Suppressor macrophage treated with lipopolysaccharide for 4 hours (primary cell): ENCODE measurements around the gene NPC1.
"Not testable (repeated sequence)": the region's sequence is repeated elsewhere in the genome, so short reads cannot be mapped to it uniquely, and the experiment has no call there.

Experiments
- DNase-seq: peaks from one replicate; pipeline ENCODE4 v3.0.0-alpha.2; 2020

The NPC1 gene

DNA sequence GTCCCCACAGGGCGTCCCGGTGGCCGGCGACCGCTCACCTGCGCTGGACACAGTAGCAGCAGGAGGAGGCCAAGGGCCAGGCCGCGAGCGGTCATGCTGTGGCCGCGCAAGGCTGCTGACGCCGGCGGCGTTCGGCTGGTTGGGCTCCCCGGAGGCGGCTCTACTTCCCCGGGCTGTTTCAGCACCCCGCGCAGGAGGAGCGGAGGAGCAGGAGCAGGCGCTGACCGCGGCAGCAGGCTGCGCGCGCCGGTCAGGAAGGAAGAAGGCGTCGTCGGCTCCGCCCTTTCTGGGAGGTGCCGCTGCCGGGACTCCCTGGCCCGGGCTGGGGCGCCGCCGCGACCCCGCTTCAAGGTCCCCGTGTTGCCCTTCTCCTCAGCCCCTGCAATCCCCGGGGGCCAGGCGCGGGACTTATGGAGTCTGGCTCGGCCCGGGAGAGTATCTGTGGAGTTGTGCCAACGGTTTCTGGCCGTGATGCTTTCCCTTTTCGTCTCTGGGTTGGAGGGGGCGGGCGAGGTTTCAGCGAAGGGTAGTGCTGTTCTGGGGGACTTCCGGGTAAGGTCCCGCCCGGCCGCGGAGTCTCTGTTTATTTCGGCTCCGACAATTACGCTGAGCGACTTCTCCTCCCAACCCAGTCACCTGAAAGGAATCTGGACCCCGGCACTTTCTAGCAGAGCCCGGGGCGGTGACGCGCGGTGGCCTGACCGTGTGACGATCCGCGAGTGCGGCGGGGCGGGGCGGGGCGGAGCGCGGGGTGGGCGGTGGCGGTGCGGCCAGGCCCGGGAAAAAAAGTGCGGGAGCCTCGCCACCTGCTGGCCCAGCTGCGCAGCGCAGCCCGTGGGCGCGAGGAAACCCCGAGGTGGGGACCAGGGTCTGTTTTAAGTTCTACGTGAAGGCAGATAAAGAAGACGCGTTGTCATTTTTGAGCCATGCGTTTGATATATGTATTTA is at the start of gene NPC1:
Gene NPC1, minus strand, starts transcription at position 258 of the 948 bp plus-strand sequence. Its CDS starts 163 bp downstream, at position 95.
- DNase-seq: peak; percentile 97

DNA sequence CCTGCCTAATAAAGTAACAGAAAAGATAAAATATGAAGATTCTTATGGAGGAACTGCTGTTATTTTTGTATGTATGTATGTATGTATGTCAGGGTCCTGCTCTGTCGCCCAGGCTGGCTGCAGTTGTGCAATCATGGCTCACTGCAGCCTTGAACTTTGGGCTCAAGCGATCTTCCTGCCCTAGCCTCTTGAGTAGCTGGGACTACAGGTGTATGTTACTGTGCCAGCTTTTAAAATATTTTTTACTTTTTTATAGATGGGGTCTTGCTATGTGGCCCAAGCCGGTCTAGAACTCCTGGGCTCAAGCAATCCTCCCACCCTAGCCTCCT is 49.7 kb upstream of the NPC1 start:
- DNase-seq: no peak

DNA sequence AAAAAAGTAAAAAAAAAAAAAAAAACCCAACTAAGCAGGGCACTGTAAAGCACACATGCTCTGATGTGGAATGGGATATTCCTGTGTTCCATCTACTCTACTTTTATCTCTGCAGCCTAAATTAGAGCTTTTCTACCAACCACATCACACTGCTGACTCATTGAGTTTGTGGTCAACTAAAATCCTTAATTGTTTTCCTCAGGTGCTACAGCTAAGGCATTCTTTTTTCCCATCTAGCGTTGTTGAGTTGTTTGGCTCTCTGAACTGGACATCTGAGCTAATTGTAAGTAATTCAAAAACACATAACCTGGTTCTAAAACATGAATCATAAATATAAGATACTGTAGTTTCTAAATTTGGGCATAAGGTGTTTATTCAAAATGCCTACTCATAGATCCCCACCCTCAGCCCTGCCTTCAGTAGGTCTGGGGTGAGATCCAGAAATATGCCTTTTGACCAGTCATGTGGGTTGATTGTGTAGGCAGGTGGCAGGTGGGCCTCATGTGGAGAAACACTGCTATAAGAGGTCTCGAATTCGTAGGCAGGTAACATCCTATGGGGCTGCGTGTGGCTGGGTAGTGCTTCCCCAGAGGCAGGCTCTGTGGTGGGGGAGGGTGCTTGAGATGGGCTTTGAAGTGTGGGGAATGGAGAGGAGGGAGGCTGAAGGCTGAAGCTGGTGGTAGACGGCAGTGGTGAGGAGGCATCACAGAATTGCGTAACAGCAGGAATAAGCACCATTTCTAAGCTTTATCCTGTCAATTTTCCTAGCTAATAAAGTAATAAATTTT is 49.2 kb upstream of the NPC1 start:
- no peak for DNase-seq

DNA sequence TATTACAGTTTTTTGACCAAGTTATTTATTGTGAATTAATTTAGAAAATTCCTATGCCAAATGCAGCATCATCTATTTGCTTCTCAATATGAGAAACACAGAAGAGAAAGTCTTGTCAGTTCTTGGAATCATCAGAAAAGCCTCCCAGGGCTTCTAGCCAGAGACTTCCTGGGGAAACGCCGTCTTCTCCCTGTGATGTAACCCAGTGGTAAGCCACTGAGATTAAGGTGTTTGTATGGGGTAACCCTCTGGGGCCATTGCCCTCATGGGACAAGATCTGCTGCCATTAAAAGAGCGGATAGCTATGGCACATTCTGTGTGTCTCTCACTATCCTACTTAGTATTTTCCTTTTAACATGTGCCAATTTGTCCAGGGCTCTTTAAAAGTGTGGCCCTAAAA is 48.4 kb upstream of the NPC1 start:
- DNase-seq: no peak

DNA sequence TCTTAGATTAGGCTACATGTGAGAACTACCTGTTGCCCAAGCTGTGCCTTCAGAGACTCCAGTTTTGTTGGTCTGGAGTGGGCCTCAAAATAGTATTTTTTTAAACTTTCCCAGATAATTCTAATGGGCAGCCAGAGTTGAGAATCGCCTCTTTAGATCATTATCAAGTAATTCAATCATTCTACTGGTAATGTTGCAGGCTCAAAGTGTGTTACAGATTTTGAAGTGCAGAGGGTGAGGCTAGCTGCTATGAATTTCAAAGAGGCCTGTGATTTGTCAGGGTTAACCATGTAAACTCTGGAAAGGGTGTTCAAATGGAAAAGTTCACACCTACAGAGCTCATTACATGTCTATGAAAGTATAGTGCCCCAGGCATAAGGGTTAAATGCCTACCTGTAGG is 46.3 kb upstream of the NPC1 start:
- DNase-seq: no peak

DNA sequence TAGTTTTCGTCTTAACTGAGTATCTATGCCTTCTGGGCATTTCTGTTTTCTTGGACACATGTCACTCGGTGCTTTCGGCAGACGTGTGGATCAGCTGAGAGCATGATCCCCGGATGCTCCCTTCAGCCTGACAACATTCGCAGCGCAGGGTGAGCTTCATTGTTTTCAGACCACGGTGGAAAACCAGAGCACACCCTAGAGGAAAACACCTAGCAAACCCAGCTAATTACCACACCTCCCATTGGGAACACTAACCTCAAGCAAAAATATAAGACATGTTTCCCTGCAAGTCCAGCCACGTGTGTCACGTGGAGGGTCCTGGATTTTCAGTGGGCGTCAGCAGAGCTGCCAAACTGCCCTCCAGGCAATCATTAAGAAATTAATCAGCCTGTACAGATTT is 45.4 kb upstream of the NPC1 start:
- DNase-seq: no peak

DNA sequence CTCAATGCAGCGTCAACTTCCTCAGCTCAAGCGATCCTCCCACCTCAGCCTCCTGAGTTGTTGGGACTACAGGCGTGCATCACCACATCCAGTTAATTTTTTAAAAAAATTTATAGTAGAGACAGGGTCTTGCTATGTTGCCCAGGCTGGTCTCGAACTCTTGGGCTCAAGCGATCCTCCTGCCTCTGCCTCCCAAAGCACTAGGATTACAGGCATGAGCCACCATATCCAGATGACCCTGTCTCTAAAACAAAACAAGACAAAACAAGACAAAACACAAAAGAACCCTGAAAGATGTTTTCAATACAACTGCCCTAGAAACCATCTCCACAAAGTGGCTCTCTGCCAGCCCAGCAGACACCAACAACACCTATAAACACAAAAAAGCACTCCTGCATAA is 45.0 kb upstream of the NPC1 start:
- DNase-seq: no peak

DNA sequence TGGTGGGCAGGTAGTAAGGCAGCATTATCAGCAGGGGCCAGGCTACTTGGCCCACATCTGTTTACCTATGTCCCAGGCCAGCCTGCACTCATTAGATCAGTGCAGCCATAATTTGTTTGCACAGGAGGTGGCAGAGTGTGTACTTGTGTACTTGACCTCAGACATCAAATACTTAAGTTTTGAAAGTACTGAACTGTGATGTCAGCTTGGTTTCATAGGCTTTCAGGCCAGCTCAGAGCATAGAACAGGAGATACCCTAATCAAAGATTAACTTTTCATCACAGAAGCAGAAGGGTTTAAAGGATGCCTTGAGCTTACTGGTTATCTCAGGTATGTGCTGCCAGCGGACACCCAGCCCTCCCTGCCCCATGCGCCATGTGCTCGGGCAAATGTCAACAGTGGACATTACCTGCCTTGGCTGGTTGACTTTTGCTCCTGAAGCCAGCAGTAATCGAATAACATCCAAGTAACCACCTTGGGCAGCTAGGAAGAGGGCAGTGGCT is 43.2 kb upstream of the NPC1 start:
- no peak for DNase-seq

DNA sequence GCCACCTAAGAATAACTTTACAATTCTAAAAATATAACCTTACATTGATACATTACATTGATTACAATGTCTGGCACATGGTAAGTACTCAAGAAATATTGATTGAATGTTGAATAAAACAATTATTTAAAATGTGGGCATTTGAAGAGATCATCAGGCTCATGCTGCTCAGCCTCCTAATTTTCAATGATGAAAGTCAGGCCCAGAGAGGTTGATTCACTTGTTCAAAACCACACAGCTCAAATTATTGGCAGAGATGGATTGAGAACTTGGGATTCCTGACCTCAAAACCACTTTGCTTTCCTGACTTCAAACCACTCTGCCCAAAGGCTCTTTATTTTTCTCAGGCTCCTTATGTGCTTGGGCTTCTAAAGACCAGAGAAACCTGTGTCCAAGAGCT is 41.7 kb upstream of the NPC1 start:
- no peak for DNase-seq

DNA sequence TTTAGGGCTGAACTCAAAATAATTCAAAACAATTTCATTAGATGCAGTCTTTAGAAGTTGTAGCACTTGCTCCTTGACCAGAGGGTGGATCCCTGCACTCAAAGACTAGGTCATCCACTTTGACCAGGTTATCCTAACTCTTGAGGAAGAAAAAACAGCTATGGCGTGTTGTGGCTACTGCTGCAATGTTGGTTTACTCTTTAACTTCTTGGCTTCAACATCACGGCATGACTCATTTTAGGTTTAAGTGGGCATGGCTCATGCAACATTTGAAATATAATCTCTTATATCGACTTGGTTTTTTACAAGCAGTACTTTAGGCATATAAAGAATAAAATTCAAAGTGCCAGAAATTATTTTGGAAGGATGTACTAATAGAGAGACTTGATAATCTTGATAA is 41.0 kb upstream of the NPC1 start:
- DNase-seq: no peak

DNA sequence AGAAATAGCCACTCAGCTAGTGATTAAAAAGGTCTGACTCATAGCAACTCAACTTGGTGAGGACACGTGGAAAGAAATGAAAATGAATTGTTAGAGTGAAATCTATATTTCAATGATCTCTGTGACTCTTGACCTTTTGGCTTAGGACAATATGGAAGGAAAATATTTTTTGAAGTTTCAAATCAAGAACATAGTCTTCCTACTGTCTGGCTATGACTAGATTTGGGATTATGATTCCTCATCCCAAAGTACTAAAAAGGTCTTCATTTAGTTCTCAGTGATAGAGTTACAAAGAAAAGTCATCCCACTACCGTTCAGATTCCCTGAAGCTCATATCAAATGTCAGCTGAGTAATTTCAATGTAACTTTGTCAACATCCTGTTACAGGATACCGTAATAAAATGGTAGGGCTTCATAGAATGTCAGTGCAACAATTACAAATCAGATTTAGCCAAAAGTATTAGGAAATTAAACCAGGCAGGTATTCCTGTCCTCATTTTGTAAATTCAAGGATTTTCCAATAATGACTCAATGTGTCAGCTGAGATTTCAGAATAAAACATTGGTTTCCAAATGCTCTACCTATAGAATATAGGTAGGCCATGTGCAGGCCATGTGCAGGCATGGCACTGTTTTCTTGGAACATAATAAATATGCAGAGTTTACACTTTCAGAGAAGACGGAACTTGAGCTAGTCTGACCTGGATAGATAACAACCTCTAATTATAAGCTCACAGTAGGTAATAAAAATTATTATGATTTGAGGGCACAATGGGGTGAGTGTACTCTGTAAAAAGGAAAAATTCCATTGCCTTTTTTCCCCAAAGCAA is 40.4 kb upstream of the NPC1 start:
- no peak for DNase-seq

DNA sequence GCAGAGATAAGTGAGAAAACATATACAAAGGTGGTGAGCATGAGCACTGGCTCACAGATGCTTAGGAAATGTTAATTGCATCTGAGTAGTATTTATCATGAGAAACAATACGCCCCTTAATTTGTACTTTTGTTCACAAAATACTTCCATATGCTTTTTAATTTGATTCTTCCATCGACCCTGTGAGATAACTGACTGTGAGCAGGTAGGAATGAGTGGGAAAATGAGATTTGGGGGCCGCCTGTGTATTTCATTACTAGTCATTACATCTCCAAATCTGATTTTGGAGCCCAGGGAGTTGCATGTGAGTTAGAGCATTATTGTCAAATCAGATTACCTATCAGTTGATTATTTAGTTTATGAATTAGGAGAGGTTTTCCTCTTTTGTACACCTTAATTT is 36.7 kb upstream of the NPC1 start:
- DNase-seq: no peak

DNA sequence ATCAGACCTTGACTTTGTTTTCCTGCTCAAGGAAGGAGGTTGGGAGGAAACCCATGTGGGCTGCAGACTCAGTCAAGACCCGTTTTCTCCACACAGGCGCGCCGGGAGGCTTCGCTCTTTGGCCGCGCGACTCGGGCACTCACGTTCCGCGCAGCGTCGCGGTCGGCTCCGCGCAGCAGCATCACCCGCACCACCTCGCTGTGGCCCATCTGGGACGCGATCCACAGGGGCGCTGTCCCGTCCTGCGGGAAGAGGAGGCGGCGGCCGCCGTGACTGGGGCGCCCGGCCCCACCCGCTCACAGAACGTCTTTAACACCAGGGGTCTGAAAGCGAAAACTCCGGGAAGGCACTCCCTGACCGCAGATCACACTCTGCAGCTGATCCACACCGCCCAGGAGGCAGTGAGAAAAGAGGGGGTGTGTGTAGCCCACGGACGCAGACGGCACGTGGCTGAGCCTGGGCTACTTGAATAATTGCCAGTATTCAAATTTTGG is 33.1 kb upstream of the NPC1 start:
- DNase-seq: peak; percentile 73

DNA sequence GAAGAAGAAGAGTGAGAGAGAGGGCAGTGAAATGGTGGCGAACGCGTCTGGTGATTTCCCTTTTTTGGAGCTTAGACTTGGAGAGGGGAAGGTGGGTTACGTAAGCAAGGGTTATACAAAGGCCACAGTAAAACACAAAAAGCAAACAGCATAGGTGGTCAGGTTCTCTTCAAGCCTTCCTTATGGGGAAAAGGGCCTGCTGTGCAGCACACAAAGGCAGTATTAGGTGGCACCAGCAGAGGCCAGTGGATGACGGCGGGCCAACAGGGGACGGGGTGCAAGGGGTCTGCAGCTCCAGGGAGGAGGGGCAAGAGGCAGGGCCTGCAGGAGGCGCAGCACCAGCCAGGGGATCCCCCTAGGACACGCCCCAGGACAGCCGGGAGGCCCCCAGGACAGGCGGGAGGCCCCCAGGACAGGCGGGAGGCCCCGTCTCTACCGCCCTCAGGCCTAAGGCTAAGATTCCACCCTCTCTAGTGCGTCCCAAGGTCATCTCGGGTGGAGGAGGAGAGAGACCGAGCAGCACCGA is 32.6 kb upstream of the NPC1 start:
- DNase-seq: peak; percentile 62

DNA sequence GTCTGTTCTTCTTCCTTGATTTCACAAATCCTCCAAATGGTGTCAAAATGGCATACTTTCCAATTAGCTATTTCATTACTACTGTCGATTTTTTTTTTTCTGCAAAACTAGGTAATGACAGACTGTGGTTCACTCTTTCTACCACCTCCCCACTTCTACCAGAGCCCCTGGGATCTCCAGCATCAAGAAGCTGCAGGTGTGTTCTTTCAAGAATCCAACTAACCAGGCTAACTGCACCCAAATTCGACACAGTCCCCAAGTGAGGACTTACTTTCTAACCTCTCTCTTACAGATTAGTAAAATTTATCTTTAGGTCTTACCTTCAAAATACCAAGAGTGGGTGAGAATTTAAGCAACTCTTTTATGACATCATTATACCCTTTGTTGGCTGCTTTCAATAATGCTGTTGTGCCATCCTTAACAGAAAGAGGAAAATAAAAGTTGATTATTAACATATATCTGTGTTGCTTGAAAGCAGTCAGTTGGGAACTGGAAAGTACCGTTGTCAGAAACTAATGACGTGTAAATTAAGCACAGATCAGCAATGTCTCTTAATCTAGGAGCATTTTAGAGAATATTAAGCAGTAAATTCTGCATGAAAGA is 31.2 kb upstream of the NPC1 start:
- peak; percentile 33 for DNase-seq

DNA sequence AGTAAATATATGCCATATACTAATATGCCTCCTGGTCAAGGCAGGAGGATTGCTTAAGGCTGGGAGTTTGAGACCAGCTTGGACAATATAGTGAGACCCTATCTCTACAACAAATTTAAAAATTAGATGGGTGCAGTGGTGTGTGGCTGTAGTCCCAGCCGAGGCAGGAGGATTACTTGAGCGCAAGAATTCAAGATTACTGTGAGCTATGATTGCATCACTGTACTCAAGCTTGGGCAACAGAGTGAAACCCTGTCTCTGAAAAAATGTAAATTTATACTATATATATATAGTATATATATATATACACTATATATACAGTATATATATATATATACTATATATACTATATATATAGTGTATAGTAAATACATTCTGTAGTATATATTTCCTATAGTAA is 30.0 kb upstream of the NPC1 start:
- no peak for DNase-seq

DNA sequence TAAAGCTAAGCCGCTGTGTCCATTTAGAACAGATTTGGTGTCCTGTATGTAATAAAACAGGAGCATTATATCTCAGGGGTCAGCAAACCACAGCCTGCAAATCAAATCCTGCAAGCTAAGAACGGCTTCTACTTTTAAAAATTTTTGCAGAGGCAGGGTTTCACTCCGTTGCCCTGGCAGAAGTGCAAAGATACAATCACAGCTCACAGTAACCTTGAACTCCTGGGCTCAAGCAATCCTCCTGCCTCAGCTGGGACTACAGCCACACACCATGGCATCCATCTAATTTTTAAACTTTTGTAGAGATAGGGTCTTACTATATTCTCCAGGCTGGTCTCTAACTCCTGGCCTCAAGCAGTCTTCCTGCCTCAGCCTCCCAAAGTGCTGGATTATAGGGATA is 28.6 kb upstream of the NPC1 start:
- DNase-seq: no peak

DNA sequence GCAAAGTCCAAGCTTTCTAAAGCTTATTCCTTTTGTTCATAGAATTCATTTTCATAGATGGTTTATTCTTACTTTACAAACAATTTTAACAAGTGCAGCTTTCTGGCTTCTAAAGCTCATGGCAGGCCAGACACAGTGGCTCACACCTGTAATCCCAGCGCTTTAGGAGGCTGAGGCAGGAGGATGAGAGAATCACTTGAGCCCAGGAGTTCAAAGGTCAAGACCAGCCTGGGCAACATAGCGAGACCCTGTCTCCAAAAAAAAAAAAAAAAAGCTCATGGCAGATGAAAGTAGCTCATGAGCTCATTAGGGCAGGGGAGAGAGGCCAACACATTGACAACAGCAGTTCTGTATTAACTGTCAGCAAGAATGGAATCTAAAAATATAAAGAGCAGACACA is 28.1 kb upstream of the NPC1 start:
- no peak for DNase-seq

DNA sequence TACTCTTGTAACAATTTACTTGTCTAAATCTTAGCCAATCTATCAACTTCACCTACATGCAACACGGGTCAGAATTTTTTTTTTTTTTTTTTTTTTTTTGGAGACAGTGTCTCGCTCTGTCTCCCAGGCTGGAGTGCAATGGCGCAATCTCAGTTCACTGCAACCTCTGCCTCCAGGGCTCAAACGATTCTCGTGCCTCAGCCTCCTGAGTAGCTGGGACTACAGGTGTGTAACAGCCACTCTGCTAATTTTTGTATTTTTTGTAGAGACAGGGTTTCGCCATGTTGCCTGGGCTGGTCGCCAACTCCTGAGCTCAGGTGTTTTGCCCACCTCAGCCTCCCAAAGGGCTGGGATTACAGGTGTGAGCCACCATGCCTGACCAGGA is 26.8 kb upstream of the NPC1 start:
- not testable (repeated sequence) for DNase-seq

DNA sequence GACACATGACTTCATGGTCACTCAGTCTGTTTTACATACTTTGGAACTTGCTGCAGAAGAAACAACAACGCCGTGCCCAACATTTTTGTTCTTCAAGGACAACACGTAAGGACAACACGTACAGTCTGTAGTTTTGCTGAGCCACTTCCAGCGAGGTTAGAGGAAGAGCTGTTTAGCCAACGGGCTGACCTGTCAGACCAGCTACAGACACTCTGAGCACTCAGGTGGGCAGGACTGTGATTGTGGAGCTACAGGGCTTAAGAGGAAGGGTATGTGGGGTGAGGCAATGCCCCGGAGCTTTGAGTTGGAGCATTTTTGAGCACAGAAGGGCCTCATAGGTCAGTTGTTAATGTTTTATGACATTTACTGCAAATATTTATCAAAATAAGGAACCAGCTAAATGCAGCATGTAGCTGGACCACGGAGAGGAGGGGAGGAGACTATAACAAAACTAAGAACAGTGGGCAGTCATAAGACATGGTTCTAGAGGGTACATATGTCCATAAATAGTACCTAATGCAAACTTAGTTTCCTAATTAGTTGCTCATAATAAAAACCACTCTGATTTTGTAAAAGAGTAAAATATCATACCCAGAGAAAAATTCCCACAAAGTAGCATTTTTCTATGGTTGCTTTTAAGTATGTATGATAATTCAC is 26.3 kb upstream of the NPC1 start:
- DNase-seq: peak; percentile 14

DNA sequence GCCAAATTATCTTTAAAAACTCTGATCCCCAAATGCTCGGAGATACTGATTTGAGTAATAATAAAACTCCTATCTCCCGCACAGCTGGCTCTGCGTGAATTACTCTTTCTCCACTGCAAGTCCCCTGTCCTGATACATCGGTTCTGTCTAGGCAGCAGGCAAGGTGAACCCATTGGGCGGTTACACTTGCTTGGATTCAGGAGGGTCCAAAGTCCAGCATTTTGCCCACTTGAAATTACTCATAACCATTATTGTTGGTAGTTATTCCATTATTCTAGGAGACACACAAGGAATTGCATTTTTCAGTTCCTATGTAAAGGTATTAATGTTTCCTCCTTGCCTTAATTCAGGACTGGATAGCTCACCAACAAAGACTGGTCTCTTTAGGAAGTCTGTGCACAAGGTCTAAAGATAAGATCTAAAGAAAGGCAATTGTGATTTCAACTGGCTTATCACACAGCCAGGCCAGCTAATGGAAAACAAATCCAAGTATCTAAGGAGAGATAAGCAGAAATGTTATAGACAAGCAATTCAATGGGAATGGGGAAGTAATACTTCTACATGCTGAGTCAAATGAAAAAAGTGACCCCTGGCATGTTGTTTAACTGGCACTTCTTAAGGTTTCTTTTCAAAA is 23.2 kb upstream of the NPC1 start:
- DNase-seq: peak; percentile 40
